Stimulated activated CD8-positive, alpha-beta memory T cell treated with anti-CD3 and anti-CD28 coated beads, Interleukin-15, amount 100 ng/mL, for 48 hours (primary cell): ENCODE measurements around the gene PRKAB1.

Experiments
- DNase-seq, 2 donors: peaks; one replicate each; pipeline ENCODE4 v3.0.0-alpha.2; 2020; ENCODE audit warnings: low read depth in 2 of 2

PRKAB1 gene

DNA sequence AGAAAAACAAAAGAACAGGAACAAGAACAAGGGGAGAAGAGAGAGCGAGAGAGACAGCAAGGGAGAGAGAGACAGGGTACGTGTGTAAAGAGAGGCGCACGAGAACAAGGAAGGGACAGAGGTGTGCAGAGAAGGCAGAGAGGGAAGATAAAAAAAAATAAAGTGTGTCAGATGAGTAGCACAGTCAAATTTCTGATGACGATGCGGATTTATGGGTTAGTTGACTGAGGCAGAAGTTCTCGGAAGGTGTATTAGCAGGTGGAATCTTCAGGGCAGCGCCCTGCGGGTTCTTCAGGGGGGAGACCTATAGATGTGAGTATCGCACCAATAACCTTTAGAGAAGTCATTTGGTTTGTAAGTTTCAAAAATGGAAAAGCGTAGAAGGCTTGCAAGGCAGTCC, 44.8 kb downstream of the PRKAB1 start:
- no peak for DNase-seq

GRCh38 chr12:119713551-119714031, 45.7 kb downstream of the PRKAB1 start:
- DNase-seq = no peak

DNA sequence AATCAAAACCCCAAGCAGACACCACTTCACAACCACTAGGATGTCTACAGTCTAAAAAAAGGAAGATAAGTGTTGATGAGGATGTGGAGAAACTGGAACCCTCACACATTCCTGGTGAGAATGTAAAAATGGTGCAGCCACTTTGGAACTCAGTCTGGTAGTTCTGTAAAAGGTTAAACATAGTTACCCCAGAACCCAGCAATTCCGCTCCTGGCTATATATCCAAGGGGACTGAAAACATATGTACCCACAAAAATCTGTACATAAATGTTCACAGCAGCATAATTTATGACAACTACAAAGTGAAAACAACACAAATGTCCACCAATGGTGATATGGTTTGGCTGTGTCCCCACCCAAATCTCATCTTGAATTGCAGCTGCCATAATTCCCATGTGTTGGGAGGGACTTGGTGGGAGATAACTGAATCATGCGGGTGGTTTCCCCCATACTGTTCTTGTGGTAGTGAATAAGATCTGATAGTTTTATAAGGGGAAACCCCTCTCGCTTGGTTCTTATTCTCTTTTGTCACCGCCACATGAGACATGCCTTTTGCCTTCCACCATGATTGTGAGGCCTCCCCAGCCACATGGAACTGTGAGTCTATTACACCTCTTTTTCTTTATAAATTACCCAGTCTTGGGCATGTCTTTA, 46.8 kb downstream of the PRKAB1 start:
- no peak for DNase-seq

GRCh38 chr12:119715268-119715620, 47.3 kb downstream of the PRKAB1 start:
- no peak for DNase-seq

DNA sequence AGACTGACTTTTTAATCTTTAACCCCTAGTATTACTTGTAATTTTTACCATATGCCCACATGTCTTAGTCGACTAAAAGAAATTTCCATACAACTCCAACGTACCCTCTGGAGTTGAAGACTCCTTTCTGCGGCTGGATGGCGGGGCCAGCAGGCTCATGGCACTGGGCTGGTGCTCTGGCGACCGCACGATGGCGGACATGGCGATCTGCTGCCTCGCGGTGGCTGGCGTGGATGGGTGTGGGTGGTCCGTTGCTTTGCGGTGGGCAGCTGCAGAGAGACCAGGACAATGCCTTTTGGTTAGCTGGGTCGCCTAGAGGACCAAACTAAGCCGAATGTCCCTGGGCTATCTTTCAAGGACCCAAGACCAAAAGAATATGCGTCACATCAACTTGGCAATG, 50.2 kb downstream of the PRKAB1 start:
- DNase-seq = no peak

GRCh38 chr12:119720349-119720748, 52.4 kb downstream of the PRKAB1 start:
- no peak for DNase-seq

- no peak for DNase-seq
Observed at GRCh38 chr12:119721306-119721705, 53.4 kb downstream of the PRKAB1 start.

DNA sequence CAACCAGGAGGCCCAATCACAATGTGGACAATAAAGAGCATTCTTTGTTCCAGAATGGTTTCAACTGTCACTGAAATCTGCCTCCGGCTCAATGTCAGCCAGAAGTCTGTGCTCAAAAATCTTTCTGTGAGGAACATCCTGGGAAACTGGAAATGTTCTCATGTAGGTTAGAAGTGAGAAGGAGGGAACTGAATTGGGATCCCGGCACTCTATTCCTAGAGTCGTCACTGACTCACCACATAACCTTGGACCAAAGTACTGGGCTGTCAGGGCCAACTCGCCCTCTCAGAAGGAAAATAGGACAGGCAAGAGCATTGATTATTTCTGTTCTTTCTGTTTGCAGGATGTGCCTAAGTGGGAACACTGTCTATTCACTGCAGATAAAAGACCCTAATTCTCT, 57.6 kb downstream of the PRKAB1 start:
- no peak for DNase-seq

DNA sequence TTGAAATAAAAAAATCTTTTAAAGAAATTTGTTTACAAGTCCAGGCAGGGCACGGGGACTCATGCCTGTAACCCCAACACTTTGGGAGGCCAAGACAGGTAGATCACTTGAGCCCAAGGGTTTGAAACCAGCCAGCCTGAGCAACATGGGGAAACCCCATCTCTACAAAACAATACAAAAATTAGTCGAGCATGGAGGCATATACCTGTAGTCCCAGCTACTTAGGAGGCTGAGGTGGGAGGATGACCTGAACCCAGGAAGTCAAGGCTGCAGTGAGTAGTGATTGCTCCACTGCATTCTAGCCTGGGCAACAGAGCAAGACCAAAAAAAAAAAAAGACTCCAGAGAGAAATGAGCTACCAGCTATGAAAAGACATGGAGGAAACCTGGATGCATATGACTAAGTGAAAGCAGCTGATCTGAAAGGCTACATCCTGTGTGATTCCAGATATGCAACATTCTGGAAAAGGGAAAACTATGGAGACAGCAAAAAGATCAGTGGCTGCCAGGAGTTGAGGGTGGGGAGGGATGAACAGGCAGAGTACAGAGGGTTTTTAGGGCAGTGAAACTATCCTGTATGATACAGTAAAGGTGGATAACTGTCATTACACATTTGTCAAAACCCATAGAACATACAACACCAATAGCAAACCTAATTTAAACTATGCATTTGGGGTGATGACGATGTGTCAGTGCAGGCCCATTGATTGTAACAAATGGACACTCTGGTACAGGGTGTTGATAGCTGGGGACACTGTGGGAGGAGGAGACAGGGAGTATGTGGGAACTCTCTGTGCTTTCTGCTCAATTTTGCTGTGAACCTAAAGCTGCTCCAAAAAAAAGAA, 59.9 kb downstream of the PRKAB1 start:
- DNase-seq = no peak

DNA sequence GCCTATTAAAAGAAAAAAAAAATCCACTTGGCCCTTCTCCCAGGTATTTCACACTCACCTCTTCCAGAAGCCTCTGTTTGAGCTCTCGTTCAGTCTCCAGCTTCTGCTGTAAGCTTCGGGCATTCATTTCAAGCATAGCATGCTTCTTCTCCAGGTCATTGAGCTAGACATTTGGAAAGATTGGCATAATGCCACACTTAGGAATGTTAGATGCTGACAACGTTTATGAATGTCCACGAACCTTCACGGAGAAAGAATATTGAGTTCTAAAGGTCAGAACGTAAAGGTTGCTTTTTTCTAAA, 60.5 kb downstream of the PRKAB1 start:
- no peak for DNase-seq

DNA sequence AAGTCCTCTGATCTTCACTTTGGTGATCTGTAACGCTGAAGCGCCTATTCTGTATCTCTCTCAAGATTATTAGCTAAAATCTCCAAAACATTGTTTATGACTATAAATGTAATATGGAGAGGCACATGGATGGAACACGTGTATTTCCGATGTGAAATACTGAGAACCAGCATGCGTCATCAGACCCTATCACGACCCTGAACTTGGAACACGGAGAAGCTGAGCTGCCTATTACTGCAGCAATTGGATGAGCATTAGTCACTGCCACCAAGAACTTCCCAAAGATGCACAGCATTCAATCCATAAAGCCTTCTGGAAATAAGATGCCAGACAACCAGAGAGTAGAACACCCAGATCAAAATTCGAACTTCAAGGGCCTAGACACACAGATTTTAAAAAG, 61.9 kb downstream of the PRKAB1 start:
- DNase-seq = no peak

GRCh38 chr12:119730381-119730780, 62.4 kb downstream of the PRKAB1 start:
- DNase-seq = no peak
